A673 (cell line): ENCODE measurements around the gene IL1RN. TPM values are rescaled to one million over a fixed set of nuclear protein-coding genes. Genes with fewer than 3 reads are reported as not detected.

Experiments
- BruUV-seq: library from RNA; stranded (reverse); fragments of 400-500 nt; replicated peaks from 2 replicates; lab custom pipeline; 2021; lab: Mats Ljungman, UMichigan
- CTCF ChIA-PET: fragments of 300-600 bp; sonication (Branson Sonifier 250); formaldehyde crosslinking; loops from one replicate; lab custom pipeline; 2022; ENCODE audit warnings: antibody characterized with exemption; lab: Charles Lee
- POLR2A ChIA-PET: fragments of 300-600 bp; sonication (Branson Sonifier 250); formaldehyde crosslinking; loops from one replicate; lab custom pipeline; 2022; ENCODE audit warnings: antibody characterized with exemption; ENCODE audit not compliant: low non-redundant PET; lab: Charles Lee
- DNase-seq: peaks from one replicate; pipeline ENCODE4 v3.0.0-alpha.2; 2015; ENCODE audit warnings: low spot score
- H3K27ac ChIP-seq: fragments of 200-600 bp; sonication (generic); 2 replicates; pipeline ENCODE4 v1.5.1; 2016; ENCODE audit warnings: mixed run types, low read depth, mild to moderate bottlenecking, mixed read lengths, antibody characterized with exemption, low read length; ENCODE audit not compliant: poor library complexity, severe bottlenecking
- H3K27me3 ChIP-seq: fragments of 200-600 bp; sonication (generic); replicated peaks from 2 replicates; pipeline ENCODE4 v1.6.1; 2017; ENCODE audit warnings: mixed run types, low read depth, mild to moderate bottlenecking, mixed read lengths, antibody characterized with exemption, low read length; ENCODE audit not compliant: insufficient read depth, poor library complexity
- H3K36me3 ChIP-seq: fragments of 200-600 bp; sonication (generic); 2 replicates; pipeline ENCODE4 v1.6.1; 2016; ENCODE audit warnings: mixed run types, mild to moderate bottlenecking, mixed read lengths, antibody characterized with exemption, low read length; ENCODE audit not compliant: insufficient read depth, poor library complexity, severe bottlenecking
- H3K4me1 ChIP-seq: fragments of 200-600 bp; sonication (generic); 2 replicates; pipeline ENCODE4 v1.6.1; 2017; ENCODE audit warnings: mixed run types, mild to moderate bottlenecking, mixed read lengths, antibody characterized with exemption, low read length; ENCODE audit not compliant: insufficient read depth, poor library complexity, severe bottlenecking
- H3K4me3 ChIP-seq: fragments of 200-600 bp; sonication (generic); 2 replicates; pipeline ENCODE4 v1.5.1; 2016; ENCODE audit warnings: low read depth, mixed run types, mild to moderate bottlenecking, mixed read lengths, low read length; ENCODE audit not compliant: poor library complexity, severe bottlenecking
- H3K9me3 ChIP-seq: fragments of 200-600 bp; sonication (generic); 2 replicates; pipeline ENCODE4 v1.6.1; 2016; ENCODE audit warnings: mixed run types, low read depth, mild to moderate bottlenecking, mixed read lengths, antibody characterized with exemption, low read length; ENCODE audit not compliant: poor library complexity, severe bottlenecking
- EZH2 ChIP-seq: fragments of 200-600 bp; sonication (generic); IDR thresholded peaks from 2 replicates; pipeline ENCODE4 v1.6.1; 2017; ENCODE audit warnings: borderline replicate concordance, low read depth, mild to moderate bottlenecking, mixed read lengths, antibody characterized with exemption, low read length; ENCODE audit not compliant: poor library complexity, severe bottlenecking
- intact Hi-C: fragments of 100-400 bp; cut with micrococcal nuclease; formaldehyde crosslinking; loops from one replicate; pipeline ENCODE4 v1.10.0; 2022; ENCODE audit not compliant: unreplicated experiment
- total RNA-seq: library from RNA; stranded (reverse); gene quantifications from 2 replicates; pipeline ENCODE4 v1.2.3, GENCODE V29; 2021
- TF ChIP-seq, protein P1 (sequence below): fragments of 300-800, 200-600 bp; sonication (generic); conservative IDR thresholded peaks from 2 replicates; pipeline ENCODE4 v1.5.1; 2017; ENCODE audit warnings: low read depth, mild to moderate bottlenecking, antibody characterized with exemption, low read length, moderate library complexity, mixed read lengths

The IL1RN gene
- total RNA-seq, 1 experiment from 2014 or later, result not detected

DNA sequence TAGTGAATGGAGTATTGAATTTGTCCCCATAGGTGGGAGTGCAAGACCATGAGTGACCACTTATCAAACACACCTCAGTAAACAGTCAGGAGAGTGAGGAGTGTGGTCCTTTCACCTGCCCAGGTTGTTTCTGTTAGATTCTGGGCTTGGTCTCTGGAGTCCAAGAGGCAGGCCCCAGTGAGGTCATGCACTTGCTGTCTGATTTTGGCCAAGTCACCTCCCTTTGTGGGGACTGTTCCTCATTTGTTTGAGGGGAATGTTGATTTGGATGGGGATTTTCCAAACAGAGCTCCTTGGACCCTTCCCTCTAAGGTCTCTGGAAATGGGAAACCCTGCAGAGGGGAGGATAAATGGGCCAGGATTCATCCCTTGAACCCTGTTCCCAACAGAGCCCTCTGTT, 7.3 kb downstream of the IL1RN start:
- H3K4me3 ChIP-seq, result no peak overlapping the region
- no peaks in the 10 kb centered on the region for H3K9me3 ChIP-seq
- BruUV-seq, result no TSS peak
- no peak for DNase-seq
- POLR2A ChIA-PET, result no interaction called here
- intact Hi-C loops, result loop anchor here (5.0 kb wide), 2 partner anchors 68 to 113 kb away; no protein-coding TSS in a partner anchor
- no peaks in the 10 kb centered on the region for H3K27me3 ChIP-seq
- no peaks in the 10 kb centered on the region for H3K4me1 ChIP-seq
- no peak overlapping the region for H3K27ac ChIP-seq
- TF ChIP-seq, protein P1, sequence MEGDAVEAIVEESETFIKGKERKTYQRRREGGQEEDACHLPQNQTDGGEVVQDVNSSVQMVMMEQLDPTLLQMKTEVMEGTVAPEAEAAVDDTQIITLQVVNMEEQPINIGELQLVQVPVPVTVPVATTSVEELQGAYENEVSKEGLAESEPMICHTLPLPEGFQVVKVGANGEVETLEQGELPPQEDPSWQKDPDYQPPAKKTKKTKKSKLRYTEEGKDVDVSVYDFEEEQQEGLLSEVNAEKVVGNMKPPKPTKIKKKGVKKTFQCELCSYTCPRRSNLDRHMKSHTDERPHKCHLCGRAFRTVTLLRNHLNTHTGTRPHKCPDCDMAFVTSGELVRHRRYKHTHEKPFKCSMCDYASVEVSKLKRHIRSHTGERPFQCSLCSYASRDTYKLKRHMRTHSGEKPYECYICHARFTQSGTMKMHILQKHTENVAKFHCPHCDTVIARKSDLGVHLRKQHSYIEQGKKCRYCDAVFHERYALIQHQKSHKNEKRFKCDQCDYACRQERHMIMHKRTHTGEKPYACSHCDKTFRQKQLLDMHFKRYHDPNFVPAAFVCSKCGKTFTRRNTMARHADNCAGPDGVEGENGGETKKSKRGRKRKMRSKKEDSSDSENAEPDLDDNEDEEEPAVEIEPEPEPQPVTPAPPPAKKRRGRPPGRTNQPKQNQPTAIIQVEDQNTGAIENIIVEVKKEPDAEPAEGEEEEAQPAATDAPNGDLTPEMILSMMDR, result no peak
- no peak for TF ChIP-seq EZH2
- H3K36me3 ChIP-seq, result no peaks in the 10 kb centered on the region
- CTCF ChIA-PET, result interaction anchor here (0.9 kb wide), 1 partner anchor 69 kb away, joined by 3 read pairs; no protein-coding TSS in a partner anchor

DNA sequence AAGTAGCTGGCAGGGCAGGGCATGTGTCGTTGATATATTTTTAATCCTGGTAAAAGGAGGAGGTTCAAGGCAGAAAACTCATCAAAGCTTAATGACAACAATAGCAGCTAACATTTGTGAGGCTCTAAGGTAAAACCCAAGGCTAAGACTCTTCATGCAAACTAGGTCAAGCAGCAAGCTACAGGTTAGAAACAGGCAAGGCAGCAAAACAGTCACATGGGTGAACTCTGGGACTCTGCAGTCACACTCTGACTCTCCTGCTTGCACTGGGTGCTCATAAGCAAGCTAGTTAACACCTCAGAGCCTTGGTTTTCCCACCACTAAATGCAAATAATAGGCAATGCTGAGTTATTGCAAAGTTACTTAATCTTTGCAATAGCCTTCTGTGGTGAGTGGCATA, 7.9 kb downstream of the IL1RN start:
- ChIA-PET CTCF (interaction anchor here (0.9 to 2.2 kb wide), 2 partner anchors 69 to 255 kb away, joined by 3 to 8 read pairs; no protein-coding TSS in a partner anchor), POLR2A (no interaction called here)
- no peak overlapping the region for H3K4me3 ChIP-seq
- H3K36me3 ChIP-seq, result no peaks in the 10 kb centered on the region
- intact Hi-C loops, result loop anchor here (5.0 kb wide), 2 partner anchors 67 to 112 kb away; no protein-coding TSS in a partner anchor
- no peaks in the 10 kb centered on the region for H3K27me3 ChIP-seq
- BruUV-seq, result no TSS peak
- TF ChIP-seq EZH2, result no peak
- TF ChIP-seq, protein P1, result no peak
- DNase-seq, result no peak
- H3K9me3 ChIP-seq, result no peaks in the 10 kb centered on the region
- H3K4me1 ChIP-seq, result no peaks in the 10 kb centered on the region
- H3K27ac ChIP-seq, result no peak overlapping the region

DNA sequence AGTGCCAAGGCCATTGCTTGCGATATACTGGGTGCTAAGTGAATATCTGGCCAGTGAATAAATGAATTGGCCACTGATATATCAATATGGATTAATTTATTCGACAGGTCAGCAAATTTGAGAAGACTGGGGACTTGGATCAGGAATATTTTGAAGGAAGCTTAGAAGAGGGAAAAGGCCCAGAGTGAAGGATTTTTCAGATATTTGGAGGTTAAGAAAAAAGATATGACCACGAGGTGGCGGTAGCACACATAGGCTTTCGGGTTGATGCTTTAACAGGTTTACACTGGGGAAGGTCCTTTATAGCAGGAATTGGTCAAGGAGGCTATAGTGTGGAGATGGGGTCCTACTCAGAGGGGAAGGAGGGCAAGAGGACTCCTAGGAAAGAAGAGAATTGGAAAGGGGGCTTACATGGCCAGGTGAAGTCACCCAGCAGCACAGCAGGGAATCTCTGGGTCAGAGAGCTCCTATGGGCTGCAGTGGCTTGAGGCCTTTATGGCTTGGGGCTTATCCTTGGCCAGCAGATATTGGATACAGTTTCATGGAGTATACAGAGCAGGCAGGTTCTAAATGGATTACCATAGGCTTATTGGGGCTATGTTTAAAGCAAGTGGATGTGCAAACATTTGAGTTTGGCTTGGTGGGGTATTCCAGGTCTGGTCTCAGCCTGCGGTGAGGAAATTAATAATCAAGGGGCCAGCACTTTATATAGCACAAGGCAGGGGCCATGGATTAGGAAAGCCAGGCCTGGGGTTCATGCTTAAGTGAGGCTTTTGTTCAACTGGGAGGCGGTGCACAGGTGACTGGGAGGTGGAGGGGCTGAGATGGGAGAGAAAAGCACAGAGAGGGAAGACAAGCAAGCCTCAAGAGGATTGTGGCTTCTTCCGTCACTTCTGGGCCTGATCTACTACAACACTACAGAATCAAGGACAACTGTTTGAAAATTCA, 9.7 kb downstream of the IL1RN start:
- H3K27ac ChIP-seq, result no peak overlapping the region
- H3K4me3 ChIP-seq, result no peak overlapping the region
- DNase-seq, result peak; percentile 46
- TF ChIP-seq, protein P1, result peak; percentile 78
- no peak for TF ChIP-seq EZH2
- no peaks in the 10 kb centered on the region for H3K27me3 ChIP-seq
- CTCF ChIA-PET, result interaction anchor here (0.6 to 2.2 kb wide), 7 partner anchors 19 to 253 kb away, joined by 3 to 8 read pairs (median 4); no protein-coding TSS in a partner anchor
- H3K9me3 ChIP-seq, result no peaks in the 10 kb centered on the region
- H3K36me3 ChIP-seq, result no peaks in the 10 kb centered on the region
- intact Hi-C loops, result loop anchor here (1.0 to 5.0 kb wide), 3 partner anchors 65 to 253 kb away; no protein-coding TSS in a partner anchor
- POLR2A ChIA-PET, result no interaction called here
- BruUV-seq, result no TSS peak
- H3K4me1 ChIP-seq, result no peaks in the 10 kb centered on the region
